GM21723 (cell line): Measurements from ENCODE around the gene TBC1D23.
"Not testable (repeated sequence)": the region's sequence is repeated elsewhere in the genome, so short reads cannot be mapped to it uniquely, and the experiment has no call there.

Source experiments
- ATAC-seq: cut with Tn5 transposase; IDR thresholded peaks from one replicate; pipeline ENCODE4 v1.9.1; 2021; ENCODE audit warnings: mild to moderate bottlenecking, moderate library complexity; ENCODE audit not compliant: unreplicated experiment

TBC1D23 gene

DNA sequence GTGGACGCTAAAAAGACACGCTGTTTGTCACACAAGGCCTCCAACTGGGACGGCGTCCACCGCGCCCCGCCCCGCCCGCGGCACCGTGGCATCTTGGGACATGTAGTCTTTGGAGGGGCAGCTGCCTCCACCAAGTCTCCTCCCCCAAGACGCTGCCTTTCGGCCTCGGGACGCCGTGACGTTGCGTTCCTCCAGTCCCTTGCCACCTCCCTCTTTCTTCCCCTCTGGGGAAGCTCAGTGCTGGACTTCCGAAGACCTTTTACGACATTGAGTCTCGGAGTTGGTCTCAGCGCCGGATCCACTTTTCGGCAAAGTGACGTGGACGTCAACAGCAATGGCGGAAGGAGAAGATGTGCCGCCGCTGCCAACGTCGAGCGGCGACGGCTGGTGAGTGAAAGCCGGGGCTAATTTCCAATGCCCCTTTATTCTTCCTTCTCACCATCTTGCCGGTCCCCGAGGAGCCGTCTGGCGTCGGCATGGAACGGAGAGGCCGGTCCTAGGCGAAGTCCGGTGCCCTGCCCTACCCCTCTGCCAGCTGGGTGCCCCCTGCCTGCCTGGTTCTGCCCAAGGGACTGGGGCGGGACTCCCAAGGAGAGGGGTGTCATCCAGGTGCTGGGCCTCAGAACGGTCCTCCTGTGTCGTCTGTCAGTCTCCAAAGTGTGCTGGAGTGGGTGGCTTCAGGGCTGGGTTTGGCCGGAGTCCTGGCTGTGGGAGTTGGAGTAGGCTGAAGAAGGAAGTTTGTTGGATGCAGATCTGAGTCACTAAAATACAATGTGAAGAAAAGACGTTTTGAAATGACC is at the start of gene TBC1D23:
Gene TBC1D23 (plus strand): TSS at position 308 of the 800 bp plus-strand sequence. CDS start 27 bp downstream, at position 335.
- ATAC-seq: peak; percentile 100

DNA sequence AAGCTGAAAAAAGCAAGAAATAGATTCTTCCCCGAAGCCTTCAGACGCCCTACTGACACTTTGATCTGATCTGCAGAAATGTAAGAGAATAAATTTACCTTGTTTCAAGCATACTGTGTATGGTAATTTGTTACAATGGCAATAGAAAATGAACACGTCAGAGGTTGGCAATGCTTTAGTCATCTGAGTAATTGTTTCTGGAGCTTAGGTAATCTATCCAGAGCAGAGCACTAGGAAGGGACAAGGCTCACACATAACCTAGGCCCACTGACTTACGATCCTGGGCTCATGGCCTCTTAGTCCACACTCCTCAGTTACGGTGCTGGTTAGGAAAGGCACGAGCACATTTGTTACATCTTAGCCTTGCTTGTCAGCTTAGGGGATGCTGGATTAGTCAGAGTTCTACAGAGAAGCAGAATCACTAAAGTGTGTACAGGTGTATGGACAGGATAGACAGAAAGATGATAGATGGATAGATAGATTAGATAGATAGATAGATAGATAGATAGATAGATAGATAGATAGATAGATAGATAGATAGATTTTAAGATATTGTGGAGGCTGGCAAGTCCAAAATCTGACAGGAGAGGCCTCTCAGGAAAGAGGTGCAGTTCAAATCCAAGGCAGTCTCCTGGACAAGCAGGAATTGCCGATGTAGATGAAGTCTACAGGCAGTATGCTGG is 46.8 kb upstream of the TBC1D23 start:
- ATAC-seq: no peak

DNA sequence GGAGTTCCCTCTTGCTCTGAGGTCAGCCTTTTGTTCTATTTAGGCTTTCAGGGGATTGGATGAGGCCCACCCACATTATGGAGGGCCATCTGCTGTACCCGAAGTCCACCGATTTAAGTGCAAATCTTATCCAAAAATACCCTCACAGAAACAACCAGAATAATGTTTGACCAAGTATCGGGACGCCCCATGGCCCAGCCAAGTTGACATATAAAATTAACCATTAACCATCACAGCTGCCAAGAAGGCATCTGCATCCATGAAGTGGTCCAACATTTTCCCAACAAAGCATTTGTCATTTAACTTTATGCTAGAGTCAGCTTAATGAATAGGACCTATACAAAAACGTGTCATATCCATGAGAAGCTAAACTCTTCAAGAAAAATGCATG is 46.2 kb upstream of the TBC1D23 start:
- ATAC-seq: no peak

DNA sequence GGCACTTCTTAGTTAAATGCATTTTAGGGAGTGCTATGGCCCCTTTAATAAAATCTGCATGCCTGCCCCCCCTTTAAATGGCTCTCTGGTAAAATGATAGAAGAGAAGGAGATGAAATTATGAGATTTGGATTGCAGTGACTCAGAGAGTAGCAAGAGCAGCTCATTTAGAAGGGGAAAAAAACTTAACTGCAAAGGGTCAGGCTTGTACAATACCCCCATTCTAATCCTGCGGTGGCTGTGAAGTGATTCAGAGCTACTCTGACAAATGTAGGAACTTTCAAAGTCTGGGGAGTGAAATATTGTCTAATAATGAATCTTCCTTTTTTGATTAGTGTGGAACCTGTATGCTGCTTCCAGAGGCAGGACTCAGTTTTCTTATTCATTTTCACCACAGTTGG is 44.1 kb upstream of the TBC1D23 start:
- no peak for ATAC-seq

DNA sequence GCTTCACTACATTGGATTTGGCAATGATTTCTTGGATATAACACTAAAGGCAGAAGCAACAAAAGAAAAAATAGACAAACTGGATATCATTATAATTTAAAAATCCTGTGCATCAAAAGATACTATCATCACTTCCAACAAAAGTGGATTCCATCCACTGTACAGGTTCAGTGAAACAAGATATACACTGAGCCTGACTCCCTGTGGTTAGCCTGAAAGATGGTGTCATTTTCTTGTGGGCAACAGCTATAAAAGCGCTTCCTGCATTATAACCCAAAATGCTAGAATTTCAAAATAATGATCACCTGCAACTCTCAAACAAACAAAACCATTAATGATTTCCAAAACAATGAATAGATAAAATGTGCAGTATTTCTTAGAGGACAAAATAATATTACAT is 39.6 kb upstream of the TBC1D23 start:
- no peak for ATAC-seq

DNA sequence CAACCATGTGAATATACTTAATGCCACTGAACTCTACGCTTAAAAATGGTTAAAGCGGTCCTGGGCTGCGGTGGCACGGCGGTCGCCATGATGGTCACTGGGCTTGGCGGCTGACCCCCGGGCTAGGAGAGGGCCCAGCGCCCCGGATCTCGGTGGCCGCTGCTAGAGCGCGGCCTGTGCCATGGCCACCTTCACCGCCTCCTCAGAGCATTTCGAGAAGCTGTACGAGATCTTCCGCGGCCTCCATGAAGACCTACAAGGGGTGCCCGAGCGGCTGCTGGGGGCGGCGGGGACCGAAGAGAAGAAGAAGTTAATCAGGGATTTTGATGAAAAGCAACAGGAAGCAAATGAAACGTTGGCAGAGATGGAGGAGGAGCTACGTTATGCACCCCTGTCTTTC is 35.6 kb upstream of the TBC1D23 start:
- no peak for ATAC-seq

DNA sequence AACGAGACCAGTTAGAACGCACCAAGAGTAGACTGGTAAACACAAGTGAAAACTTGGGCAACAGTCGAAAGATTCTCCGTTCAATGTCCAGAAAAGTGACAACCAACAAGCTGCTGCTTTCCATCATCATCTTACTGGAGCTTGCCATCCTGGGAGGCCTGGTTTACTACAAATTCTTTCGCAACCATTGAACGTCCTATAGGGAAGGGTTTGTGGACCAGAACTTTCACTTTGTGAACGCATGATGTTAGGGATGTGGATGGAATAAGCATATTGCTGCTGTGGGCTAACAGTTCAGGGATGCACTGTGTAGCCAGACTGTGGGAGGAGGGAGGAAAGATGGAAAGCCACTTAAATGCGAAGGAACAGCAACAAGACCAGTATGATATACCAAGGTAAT is 34.9 kb upstream of the TBC1D23 start:
- no peak for ATAC-seq

DNA sequence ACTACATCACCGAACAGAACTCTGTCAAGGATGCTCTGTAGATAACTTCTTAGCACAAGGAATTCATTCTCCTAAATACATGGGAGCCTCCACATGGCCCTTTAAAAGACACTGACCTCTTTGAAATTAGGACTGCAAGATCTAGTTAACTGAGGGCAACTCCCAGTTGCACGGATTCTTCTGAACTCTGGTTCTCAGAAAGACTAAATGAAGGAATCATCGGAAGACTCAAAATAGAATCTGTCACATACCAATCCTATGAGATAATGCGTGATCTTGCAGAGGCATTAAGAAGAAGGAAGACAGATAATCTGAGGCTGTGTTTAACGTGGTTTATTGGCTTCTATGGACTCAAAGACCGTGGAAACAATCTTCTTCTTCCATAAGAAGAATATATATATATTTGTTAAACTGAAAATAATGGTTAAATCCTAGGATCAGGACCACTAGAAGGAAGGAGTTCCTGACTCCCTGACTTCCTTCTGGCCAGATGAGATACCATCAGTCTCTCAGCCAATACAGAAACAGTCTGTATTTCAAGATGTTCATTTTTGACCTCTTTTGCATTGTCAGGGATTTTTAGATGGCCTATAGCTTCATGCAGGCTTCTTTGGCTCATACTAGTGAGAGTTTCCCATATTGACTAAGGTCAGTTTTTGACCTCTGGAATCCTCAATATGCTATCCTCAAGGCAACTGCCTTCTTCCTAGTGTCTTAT is 33.9 kb upstream of the TBC1D23 start:
- no peak for ATAC-seq

DNA sequence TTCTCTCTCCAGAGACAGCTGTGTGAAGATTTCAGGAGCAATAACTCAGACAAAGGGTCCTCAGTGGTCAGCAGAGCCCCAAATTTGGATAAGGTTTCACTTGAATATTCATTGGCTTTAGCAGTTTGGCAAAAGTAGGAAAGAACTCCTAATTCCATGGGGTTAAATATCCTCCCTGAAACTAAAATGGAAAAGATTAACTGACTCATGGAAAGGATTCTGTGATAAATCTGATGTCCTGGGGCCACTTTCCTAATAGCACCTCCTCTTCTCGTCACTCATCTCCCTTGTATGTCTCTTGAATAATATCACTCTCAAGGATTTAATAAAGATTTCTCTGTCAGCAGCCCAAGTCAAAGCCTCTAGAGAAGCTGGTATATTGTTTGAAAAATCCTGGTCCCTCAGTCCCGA is 33.3 kb upstream of the TBC1D23 start:
- ATAC-seq: no peak

DNA sequence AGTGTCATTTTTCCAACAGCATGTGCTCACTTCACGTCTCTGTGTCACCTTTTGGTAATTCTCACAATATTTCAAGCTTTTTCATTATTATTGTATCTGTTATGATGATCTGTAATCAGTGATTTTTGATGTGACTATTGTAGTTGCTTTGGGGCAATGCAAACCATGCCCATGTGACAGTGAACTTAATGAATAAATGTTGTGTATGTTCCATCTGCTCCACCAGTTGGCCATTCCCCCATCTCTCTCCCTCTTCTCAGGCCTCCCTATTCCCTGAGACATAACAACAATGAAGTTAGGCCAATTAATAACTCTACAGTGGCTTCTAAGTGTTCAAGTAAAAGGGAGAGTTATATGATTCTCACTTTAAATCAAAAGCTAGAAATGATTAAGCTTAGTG is 32.5 kb upstream of the TBC1D23 start:
- ATAC-seq: no peak

DNA sequence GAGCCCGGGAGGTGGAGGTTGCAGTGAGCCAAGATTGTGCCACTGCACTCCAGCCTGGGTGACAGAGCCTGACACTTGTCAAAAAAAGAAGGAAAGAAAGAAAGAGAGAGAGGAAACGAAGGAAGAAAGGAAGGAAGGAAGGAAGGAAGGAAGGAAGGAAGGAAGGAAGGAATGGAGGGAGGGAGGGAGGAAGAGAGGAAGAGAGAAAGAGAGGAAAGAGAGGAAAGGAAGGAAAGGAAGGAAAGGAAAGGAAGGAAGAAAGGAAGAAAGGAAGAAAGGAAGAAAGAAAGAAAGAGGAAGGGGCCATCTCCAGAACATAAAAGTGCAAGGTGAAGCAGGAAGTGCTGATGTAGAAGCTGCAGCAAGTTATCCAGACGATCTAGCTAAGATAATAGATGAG is 31.6 kb upstream of the TBC1D23 start:
- not testable (repeated sequence) for ATAC-seq

DNA sequence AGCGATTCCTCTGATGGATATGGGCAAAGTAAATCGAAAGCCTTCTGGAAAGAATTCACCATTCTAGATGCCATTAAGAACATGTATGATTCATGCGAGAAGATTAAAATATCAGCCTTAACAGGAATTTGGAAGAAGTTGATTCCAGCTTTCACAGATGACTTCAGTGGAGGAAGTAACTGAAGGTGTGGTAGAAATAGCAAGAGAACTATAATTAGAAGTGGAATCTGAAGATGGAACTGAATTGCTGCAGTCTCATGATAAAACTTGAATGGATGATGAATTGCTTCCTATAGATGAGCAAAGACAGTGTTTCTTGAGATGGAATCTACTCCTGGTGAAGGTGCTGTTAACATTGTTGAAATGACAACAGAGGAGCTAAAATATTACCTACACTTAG is 30.1 kb upstream of the TBC1D23 start:
- ATAC-seq: no peak

DNA sequence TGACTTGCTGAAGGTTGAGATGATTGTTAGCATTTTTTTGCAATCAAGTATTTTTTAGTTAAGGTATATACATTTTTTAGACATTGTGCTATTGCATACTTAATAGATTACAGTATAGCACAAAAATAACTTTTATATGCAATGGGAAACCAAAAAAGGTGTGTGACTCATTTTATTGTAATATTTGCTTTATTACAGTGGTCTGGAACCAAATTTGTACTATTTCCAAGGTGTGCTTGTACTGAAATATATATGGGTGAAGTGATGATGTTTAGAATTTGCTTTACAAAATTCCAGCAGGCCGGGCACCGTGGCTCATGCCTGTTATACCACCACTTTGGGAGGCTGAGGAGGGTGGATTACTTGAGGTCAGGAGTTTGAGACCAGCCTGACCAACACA is 29.1 kb upstream of the TBC1D23 start:
- ATAC-seq: no peak

DNA sequence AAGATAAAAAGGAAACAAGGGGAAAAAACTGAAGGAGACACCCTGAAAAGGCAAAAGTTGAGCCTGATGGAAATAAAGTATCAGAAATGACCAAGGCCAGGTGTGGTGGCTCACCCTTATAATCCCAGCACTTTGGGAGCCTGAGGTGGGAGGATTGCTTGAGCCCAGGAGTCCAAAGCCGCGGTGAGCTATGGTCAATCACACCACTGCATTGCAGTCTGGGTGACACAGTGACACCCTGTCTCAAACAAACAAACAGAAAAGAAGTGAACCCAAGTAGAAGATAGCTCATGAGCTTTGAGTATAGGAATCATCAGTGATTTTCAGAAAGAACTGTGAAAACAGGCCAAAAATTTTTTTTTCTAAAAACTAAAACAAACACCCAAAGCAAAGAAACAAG is 26.4 kb upstream of the TBC1D23 start:
- no peak for ATAC-seq

DNA sequence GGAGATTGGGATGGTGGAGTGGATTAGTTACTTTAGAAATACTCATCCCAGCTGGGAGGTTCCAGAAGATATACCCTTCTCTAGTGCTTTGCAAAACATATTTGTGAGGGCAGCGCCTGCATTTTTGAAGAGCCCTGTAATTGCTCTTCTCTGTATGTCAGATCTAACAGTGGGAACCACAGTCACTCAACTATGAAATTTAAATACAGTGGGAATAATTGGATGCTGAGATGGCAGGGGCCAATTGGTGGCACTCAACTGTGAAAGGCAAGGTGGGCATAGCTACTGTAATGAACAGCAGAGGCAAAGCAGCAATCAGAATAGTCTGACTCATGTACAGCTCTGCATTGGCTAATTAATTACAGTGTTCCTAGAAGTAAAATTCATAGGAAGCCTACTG is 22.2 kb upstream of the TBC1D23 start:
- no peak for ATAC-seq

DNA sequence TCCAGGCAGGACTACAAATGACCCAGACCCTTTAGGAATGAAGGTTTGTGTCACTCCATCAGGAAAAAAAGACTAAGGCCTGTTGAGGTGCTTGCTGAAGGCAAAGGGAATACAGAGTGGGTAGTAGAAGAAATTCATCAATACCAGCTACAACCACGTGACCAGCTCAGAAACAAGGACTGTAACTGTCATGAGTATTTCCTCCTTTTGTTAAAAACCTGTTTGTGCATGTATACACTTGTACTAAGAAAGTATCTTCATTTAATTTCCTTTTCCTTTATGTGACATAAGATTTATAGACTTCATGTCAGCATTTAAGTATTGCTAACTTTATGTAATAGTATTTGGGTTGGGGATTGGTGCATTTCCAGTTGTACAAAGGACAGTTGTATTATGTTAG is 18.3 kb upstream of the TBC1D23 start:
- ATAC-seq: not testable (repeated sequence)

DNA sequence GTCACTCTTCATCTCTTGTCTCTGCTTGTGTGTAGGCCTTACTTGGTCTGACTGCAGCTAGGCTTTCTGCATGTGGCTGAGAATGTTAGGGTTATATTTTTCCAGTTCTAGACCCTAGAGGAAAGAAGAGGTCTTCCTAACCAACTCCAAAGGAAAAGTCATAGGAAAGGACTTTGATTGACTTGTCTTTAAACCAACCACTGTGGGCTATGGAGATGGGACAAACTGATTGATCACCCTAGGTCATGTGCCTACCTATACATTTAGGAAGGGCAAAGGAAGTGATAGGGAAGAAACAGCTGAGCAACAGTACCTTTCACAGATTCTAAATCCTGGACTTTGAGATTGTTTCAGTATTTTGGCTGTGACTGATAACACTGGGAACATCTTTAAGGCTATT is 16.5 kb upstream of the TBC1D23 start:
- no peak for ATAC-seq

DNA sequence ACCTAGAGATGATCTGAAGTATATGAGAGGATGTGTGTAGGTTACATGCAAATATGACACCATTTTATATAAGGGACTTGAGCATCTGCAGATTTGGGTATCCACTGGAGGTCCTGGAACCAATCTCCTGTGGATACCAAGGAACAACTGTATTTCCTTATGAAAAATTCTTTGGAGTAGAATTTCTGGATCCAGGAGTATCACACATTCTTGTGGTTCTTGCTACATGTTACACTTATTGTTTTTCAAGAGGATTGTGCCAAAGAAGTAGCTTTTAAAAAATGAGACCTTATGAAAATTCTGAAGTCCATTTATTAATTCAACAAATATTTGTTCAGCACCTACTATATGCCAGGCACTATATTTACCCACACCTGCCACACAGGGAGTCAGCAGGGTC is 15.7 kb upstream of the TBC1D23 start:
- no peak for ATAC-seq

DNA sequence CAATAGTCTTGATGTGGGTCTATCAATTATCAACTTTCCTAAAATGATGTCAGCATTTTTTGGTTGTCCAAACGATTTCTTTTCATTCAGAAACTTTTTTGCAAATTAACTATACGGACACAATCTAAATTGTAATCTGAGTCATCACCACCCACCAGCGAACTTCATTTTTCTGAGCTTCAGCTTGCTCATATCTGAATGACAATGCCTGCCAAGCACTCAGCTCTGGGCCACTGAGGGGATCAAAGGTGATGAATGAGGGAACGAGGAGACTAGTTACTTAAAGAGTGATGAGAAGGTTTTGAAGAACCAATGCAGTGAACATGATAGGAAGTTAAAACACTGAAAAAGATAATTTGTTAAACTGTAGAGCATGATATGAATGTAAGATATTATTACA is 14.9 kb upstream of the TBC1D23 start:
- ATAC-seq: no peak

DNA sequence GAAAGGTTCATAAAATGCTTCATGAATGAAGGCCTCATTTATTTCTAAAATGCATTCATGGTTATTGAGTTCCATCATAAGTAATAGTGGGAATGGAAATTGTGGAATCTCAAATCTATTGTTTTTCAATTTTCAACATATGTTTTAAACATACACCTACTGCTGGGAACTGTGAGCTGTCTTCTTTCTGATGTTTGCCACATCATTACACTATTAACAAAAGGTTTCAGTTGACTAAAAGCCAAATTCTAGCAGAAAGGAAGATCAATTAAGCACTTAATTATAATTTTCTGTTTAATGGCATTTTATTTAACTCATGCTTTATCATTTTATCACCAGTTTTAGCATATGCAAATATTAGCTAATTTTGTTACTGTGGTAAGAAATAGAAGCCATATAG is 13.8 kb upstream of the TBC1D23 start:
- ATAC-seq: no peak

DNA sequence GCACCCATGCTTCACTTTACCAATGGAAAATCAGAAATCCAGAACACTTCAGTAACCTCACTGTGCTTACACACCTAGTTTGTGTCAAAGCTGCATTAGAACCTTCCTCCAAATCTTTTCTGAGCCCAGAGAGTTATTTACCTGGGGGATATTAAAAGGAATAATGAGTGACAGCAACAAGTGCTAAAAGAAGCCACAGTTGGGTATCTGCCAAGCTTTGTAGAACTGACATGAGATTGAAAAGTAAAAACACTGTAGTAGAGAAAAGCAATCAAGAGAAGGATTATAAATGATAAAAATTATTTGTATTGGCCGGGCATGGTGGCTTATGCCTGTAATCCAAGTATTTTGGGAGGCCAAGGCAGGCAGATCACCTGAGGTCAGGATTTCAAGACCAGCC is 8.8 kb upstream of the TBC1D23 start:
- no peak for ATAC-seq
